ENCODE measurements around the gene IL1R2.

Gene IL1R2

GRCh38 chr2:102032368-102033030 is 40.7 kb downstream of the IL1R2 start:
- TF ChIP-seq, protein P1, sequence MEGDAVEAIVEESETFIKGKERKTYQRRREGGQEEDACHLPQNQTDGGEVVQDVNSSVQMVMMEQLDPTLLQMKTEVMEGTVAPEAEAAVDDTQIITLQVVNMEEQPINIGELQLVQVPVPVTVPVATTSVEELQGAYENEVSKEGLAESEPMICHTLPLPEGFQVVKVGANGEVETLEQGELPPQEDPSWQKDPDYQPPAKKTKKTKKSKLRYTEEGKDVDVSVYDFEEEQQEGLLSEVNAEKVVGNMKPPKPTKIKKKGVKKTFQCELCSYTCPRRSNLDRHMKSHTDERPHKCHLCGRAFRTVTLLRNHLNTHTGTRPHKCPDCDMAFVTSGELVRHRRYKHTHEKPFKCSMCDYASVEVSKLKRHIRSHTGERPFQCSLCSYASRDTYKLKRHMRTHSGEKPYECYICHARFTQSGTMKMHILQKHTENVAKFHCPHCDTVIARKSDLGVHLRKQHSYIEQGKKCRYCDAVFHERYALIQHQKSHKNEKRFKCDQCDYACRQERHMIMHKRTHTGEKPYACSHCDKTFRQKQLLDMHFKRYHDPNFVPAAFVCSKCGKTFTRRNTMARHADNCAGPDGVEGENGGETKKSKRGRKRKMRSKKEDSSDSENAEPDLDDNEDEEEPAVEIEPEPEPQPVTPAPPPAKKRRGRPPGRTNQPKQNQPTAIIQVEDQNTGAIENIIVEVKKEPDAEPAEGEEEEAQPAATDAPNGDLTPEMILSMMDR (IDR thresholded peaks at IDR 0.05): no peak

GRCh38 chr2:102033031-102033749 is 41.4 kb downstream of the IL1R2 start:
- TF ChIP-seq, protein P1 (IDR thresholded peaks at IDR 0.05): no peak

DNA sequence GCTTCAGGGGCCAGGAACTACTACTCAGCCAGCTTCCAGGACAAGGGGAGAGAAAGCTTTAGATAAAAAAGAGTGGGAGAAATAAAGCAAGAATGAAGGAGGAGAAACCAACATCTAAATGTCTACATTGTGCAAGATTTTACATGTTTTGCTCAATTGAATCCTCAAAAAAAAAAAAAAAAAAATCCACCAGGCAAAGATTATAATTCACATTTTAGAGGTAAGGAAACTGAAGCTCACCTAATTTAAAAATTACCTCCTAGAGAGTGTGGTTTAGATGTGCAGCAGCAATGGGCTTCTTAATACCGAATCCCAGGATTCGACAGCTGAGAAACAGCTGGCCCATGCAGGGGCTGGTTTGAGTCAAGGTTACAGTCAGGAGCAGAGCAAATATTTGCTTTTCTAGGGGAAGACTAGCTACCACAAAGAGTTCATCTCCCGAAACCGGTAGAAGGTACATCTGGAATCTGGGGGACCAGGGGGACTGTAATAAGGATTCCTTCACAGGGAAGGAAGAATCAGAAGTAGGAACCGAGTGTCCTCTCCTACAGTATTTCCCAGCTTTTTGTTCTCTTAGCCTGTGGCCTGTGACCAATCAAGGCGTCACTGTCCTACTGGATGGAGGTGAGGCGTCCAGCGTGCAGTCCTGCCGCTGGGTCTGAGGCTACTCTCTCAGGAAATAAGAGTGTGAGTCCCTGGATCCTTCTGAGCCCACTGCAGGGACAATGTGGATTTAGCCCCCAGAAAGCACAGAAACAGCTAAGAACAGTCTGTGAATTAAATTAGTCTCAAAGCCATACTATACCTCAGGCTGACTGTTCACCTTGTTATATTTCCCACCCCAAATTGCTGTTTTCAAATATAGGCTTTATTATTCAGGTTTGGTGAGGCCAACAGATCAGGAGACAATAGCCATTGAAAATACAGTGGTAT is 42.3 kb downstream of the IL1R2 start:
- TF ChIP-seq, protein P1 (IDR thresholded peaks at IDR 0.05): no peak

DNA sequence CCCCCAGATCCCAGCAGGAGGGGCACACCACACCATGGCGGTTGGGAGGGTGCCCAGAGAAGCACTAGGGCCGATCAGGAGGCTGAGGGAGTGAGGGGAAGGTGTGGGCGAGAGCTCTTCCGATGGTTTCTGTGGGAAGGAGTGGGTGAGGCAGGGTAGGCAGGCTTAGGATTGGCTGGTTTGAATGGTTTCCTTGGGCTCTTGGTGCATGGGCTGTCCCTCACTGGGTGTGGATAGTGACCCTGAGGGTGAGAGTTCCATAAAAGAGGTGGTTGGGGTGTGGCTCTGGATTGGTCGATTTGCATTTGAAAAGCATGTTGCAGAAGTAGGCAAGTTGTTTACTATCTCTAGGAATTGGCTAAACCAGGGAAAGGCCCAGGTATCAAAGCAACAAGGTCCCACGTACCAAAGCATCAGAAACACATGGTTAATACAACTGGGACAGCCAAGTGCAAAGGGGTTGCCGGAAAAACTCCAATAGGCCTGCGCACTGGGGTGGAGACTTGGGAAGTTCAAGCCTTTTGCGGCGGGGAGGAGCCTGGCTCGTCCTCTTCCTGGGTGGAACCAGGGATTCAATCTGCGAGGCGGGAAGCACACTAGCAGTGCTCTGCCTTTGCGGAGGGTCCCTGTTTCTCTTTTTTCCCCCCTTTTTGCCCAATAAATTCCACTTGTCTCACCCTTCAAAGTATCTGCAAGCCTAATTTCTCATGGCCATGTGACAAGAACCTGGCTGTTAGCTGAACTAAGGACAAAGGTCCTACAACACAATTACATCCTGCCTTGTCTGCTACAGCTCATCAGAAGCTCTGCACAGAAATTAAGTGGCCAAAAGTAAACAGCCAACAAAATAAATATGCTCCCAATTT is 43.2 kb downstream of the IL1R2 start:
- TF ChIP-seq, protein P1 (IDR thresholded peaks at IDR 0.05): no peak

GRCh38 chr2:102037681-102038080 is 45.9 kb downstream of the IL1R2 start:
- TF ChIP-seq, protein P1 (IDR thresholded peaks at IDR 0.05): no peak

GRCh38 chr2:102040229-102040628 is 48.5 kb downstream of the IL1R2 start:
- TF ChIP-seq, protein P1 (IDR thresholded peaks at IDR 0.05): no peak
